SK-N-SH treated with all-trans-retinoic acid at 6 μM for 48 hours (cell line): Measurements from ENCODE around the gene PCDH9.

ENCODE experiments used
- ATAC-seq: fragments of 200-7000 bp; cut with Tn5 transposase; 3 replicates; pipeline ENCODE4 v1.9.1; 2020; ENCODE audit warnings: mild to moderate bottlenecking, moderate library complexity
- ARNTL ChIP-seq: fragments of 450-650 bp; formaldehyde crosslinking; IDR thresholded peaks from 2 replicates; pipeline ENCODE4 v1.5.0; 2020; ENCODE audit warnings: low read depth, mild to moderate bottlenecking, moderate library complexity, borderline replicate concordance
- BACH2 ChIP-seq: fragments of 250-450 bp; sonication (Bioruptor Pico); IDR thresholded peaks from 2 replicates; pipeline ENCODE4 v1.9.0; 2021; ENCODE audit warnings: mild to moderate bottlenecking, borderline replicate concordance
- CSDC2 ChIP-seq: fragments of 250-450 bp; sonication (Bioruptor Pico); IDR thresholded peaks from 2 replicates; pipeline ENCODE4 v1.5.0; 2020; ENCODE audit warnings: mild to moderate bottlenecking, moderate library complexity
- CSRNP3 ChIP-seq: fragments of 250-450 bp; sonication (Bioruptor Pico); IDR thresholded peaks from 2 replicates; pipeline ENCODE4 v1.5.1; 2021; ENCODE audit warnings: mild to moderate bottlenecking, moderate library complexity
- ESRRG ChIP-seq: fragments of 250-450 bp; sonication (Bioruptor Pico); IDR thresholded peaks from 2 replicates; pipeline ENCODE4 v1.6.1; 2021; ENCODE audit warnings: mild to moderate bottlenecking
- GLIS3 ChIP-seq: fragments of 250-450 bp; sonication (Bioruptor Pico); IDR thresholded peaks from 2 replicates; pipeline ENCODE4 v1.5.0; 2020; ENCODE audit warnings: mild to moderate bottlenecking, moderate library complexity
- ISL1 ChIP-seq: fragments of 250-450 bp; sonication (Bioruptor Pico); IDR thresholded peaks from 2 replicates; pipeline ENCODE4 v2.1.2; 2022; ENCODE audit warnings: mild to moderate bottlenecking, moderate library complexity
- OSR1 ChIP-seq: fragments of 250-450 bp; sonication (Bioruptor Pico); IDR thresholded peaks from 2 replicates; pipeline ENCODE4 v1.8.0; 2022; ENCODE audit warnings: moderate library complexity, mild to moderate bottlenecking, inconsistent platforms
- PPARA ChIP-seq: fragments of 250-450 bp; sonication (Bioruptor Pico); IDR thresholded peaks from 2 replicates; pipeline ENCODE4 v1.5.0; 2020; ENCODE audit warnings: mild to moderate bottlenecking, borderline replicate concordance
- RARB ChIP-seq: fragments of 250-450 bp; sonication (Bioruptor Pico); IDR thresholded peaks from 2 replicates; pipeline ENCODE4 v1.8.0; 2021; ENCODE audit warnings: mild to moderate bottlenecking, moderate library complexity
- SNAI2 ChIP-seq: fragments of 250-450 bp; sonication (Bioruptor Pico); IDR thresholded peaks from 2 replicates; pipeline ENCODE4 v1.5.0; 2020; ENCODE audit warnings: mild to moderate bottlenecking, moderate library complexity
- TCF4 ChIP-seq: fragments of 250-450 bp; sonication (Bioruptor Pico); IDR thresholded peaks from 2 replicates; pipeline ENCODE4 v1.8.0; 2021; ENCODE audit warnings: mild to moderate bottlenecking, moderate library complexity, borderline replicate concordance
- TOX ChIP-seq: fragments of 250-450 bp; sonication (Bioruptor Pico); IDR thresholded peaks from 2 replicates; pipeline ENCODE4 v1.8.0; 2021; ENCODE audit warnings: mild to moderate bottlenecking, moderate library complexity, borderline replicate concordance
- ZC3H10 ChIP-seq: fragments of 250-450 bp; sonication (Bioruptor Pico); IDR thresholded peaks from 2 replicates; pipeline ENCODE4 v1.5.1; 2021; ENCODE audit warnings: mild to moderate bottlenecking, moderate library complexity
- ZFP3 ChIP-seq: fragments of 250-450 bp; sonication (Bioruptor Pico); IDR thresholded peaks from 2 replicates; pipeline ENCODE4 v1.5.0; 2020; ENCODE audit warnings: mild to moderate bottlenecking, moderate library complexity
- ZFP30 ChIP-seq: fragments of 450-650 bp; formaldehyde crosslinking; IDR thresholded peaks from 2 replicates; pipeline ENCODE4 v1.5.0; 2022; ENCODE audit warnings: mild to moderate bottlenecking, moderate library complexity
- ZNF565 ChIP-seq: fragments of 450-650 bp; formaldehyde crosslinking; conservative IDR thresholded peaks from 2 replicates; pipeline ENCODE4 v1.5.0; 2020; ENCODE audit warnings: low read depth, mild to moderate bottlenecking, moderate library complexity
- ZNF70 ChIP-seq: fragments of 450-650 bp; formaldehyde crosslinking; IDR thresholded peaks from 2 replicates; pipeline ENCODE4 v1.5.0; 2020; ENCODE audit warnings: mild to moderate bottlenecking, moderate library complexity
- ZNF8 ChIP-seq: fragments of 450-650 bp; formaldehyde crosslinking; IDR thresholded peaks from 2 replicates; pipeline ENCODE4 v1.5.0; 2020; ENCODE audit warnings: mild to moderate bottlenecking, moderate library complexity
- TF ChIP-seq, protein P1 (sequence below): fragments of 250-450 bp; sonication (Bioruptor Pico); IDR thresholded peaks from 2 replicates; pipeline ENCODE4 v1.8.0; 2021; ENCODE audit warnings: low read depth, mild to moderate bottlenecking, moderate library complexity, borderline replicate concordance
- TF ChIP-seq, protein P2 (sequence below): fragments of 250-450 bp; sonication (Bioruptor Pico); IDR thresholded peaks from 2 replicates; pipeline ENCODE4 v1.5.1; 2020; ENCODE audit warnings: low read depth, mild to moderate bottlenecking, moderate library complexity
- TF ChIP-seq, protein P3 (sequence below): fragments of 250-450 bp; sonication (Bioruptor Pico); IDR thresholded peaks from 2 replicates; pipeline ENCODE4 v1.5.0; 2020; ENCODE audit warnings: mild to moderate bottlenecking, moderate library complexity

The PCDH9 gene

GRCh38 chr13:67221630-67222226 is 8.4 kb downstream of the PCDH9 start (continued):
- TF ChIP-seq ZFP30 (CRISPR knock-in tag): no peak
- no peak for TF ChIP-seq ISL1
- no peak for TF ChIP-seq BACH2
- TF ChIP-seq, all 23 proteins: peak for 0

GRCh38 chr13:67219113-67219512 is 11.0 kb downstream of the PCDH9 start:
- TF ChIP-seq TOX (no peak), GLIS3 (no peak), SNAI2 (CRISPR knock-in tag) (no peak), ZNF70 (CRISPR knock-in tag) (no peak), TCF4 (CRISPR knock-in tag) (no peak), ZFP3 (CRISPR knock-in tag) (no peak), CSDC2 (CRISPR knock-in tag) (no peak), ZNF565 (CRISPR knock-in tag) (no peak), OSR1 (no peak), ZFP30 (CRISPR knock-in tag) (no peak), PPARA (CRISPR knock-in tag) (no peak), ARNTL (no peak)
- TF ChIP-seq, protein P1, sequence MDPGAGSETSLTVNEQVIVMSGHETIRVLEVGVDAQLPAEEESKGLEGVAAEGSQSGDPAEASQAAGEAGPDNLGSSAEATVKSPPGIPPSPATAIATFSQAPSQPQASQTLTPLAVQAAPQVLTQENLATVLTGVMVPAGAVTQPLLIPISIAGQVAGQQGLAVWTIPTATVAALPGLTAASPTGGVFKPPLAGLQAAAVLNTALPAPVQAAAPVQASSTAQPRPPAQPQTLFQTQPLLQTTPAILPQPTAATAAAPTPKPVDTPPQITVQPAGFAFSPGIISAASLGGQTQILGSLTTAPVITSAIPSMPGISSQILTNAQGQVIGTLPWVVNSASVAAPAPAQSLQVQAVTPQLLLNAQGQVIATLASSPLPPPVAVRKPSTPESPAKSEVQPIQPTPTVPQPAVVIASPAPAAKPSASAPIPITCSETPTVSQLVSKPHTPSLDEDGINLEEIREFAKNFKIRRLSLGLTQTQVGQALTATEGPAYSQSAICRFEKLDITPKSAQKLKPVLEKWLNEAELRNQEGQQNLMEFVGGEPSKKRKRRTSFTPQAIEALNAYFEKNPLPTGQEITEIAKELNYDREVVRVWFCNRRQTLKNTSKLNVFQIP: no peak
- no peak for ATAC-seq

DNA sequence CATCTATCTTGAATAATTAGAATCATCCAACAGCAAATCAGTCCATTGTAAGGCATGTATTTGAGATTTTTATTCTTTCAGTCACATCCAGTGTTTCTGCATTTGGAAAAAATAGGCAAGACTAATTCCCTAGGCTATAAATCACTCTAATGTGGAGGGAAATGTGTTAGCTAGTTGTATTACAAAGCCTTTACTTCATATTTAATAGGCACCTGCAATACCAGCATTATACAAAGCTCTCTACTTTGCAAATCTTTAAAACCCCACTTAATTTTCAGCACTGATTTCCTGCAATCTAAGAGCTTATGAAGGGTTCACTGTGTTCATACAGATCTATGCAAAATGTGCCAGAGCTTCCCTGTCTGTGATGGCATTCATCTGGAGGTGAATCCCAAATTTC is 12.3 kb downstream of the PCDH9 start:
- no peak for ATAC-seq
- TF ChIP-seq BACH2 (no peak), CSDC2 (CRISPR knock-in tag) (no peak), ZNF70 (CRISPR knock-in tag) (no peak), SNAI2 (CRISPR knock-in tag) (no peak), ZFP30 (CRISPR knock-in tag) (no peak), ZFP3 (CRISPR knock-in tag) (no peak)

DNA sequence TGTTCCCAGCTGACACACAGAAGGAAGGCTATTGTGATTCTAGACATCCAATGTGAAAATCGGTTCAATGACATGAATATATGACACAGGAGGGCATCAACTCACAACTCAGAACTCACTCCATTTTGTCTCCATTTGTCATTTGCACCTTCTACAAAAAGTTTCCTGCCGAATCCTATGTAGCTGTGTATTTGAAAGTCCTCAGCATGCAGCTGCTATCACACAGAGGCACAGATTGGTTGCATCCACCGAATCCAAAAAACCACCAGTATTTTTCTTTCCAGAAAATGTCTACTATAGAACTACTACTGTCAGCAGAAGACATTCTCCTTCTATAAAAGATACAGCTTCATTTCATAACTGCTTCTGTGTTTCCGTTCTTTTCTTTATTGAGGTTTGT is 13.3 kb downstream of the PCDH9 start:
- TF ChIP-seq ZFP30 (CRISPR knock-in tag) (no peak), OSR1 (no peak), BACH2 (no peak), ZNF70 (CRISPR knock-in tag) (no peak), PPARA (CRISPR knock-in tag) (no peak), ESRRG (CRISPR knock-in tag) (no peak), ZC3H10 (CRISPR knock-in tag) (no peak)
- TF ChIP-seq, protein P2, sequence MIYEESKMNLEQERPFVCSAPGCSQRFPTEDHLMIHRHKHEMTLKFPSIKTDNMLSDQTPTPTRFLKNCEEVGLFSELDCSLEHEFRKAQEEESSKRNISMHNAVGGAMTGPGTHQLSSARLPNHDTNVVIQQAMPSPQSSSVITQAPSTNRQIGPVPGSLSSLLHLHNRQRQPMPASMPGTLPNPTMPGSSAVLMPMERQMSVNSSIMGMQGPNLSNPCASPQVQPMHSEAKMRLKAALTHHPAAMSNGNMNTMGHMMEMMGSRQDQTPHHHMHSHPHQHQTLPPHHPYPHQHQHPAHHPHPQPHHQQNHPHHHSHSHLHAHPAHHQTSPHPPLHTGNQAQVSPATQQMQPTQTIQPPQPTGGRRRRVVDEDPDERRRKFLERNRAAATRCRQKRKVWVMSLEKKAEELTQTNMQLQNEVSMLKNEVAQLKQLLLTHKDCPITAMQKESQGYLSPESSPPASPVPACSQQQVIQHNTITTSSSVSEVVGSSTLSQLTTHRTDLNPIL: no peak
- TF ChIP-seq, protein P1: no peak
- ATAC-seq: no peak

GRCh38 chr13:67210208-67210607 is 19.9 kb downstream of the PCDH9 start:
- ATAC-seq: no peak
- TF ChIP-seq RARB (CRISPR knock-in tag) (no peak), TCF4 (CRISPR knock-in tag) (no peak), ZNF70 (CRISPR knock-in tag) (no peak), TOX (no peak), ISL1 (no peak), ZNF8 (CRISPR knock-in tag) (no peak), CSRNP3 (CRISPR knock-in tag) (no peak), ZNF565 (CRISPR knock-in tag) (no peak), ZFP30 (CRISPR knock-in tag) (no peak), BACH2 (no peak), OSR1 (no peak), PPARA (CRISPR knock-in tag) (no peak), CSDC2 (CRISPR knock-in tag) (no peak)
- TF ChIP-seq, protein P1: no peak
- TF ChIP-seq, protein P2: no peak
- TF ChIP-seq, protein P3, sequence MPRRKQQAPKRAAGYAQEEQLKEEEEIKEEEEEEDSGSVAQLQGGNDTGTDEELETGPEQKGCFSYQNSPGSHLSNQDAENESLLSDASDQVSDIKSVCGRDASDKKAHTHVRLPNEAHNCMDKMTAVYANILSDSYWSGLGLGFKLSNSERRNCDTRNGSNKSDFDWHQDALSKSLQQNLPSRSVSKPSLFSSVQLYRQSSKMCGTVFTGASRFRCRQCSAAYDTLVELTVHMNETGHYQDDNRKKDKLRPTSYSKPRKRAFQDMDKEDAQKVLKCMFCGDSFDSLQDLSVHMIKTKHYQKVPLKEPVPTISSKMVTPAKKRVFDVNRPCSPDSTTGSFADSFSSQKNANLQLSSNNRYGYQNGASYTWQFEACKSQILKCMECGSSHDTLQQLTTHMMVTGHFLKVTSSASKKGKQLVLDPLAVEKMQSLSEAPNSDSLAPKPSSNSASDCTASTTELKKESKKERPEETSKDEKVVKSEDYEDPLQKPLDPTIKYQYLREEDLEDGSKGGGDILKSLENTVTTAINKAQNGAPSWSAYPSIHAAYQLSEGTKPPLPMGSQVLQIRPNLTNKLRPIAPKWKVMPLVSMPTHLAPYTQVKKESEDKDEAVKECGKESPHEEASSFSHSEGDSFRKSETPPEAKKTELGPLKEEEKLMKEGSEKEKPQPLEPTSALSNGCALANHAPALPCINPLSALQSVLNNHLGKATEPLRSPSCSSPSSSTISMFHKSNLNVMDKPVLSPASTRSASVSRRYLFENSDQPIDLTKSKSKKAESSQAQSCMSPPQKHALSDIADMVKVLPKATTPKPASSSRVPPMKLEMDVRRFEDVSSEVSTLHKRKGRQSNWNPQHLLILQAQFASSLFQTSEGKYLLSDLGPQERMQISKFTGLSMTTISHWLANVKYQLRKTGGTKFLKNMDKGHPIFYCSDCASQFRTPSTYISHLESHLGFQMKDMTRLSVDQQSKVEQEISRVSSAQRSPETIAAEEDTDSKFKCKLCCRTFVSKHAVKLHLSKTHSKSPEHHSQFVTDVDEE (CRISPR knock-in tag): no peak
